CD8-positive, alpha-beta memory T cell (primary cell): ENCODE results near the gene PRKAG2. TPM values are rescaled to one million over a fixed set of nuclear protein-coding genes. Genes with fewer than 3 reads are reported as not detected.

ENCODE experiments used
- CTCF ChIA-PET: fragments of 350-600 bp; sonication (Branson Sonifier 250); formaldehyde crosslinking; loops from one replicate; lab custom pipeline; 2021; ENCODE audit warnings: antibody characterized with exemption; lab: Charles Lee
- POLR2A ChIA-PET: fragments of 350-600 bp; sonication (Branson Sonifier 250); formaldehyde crosslinking; loops from one replicate; lab custom pipeline; 2021; ENCODE audit warnings: antibody characterized with exemption; lab: Charles Lee
- DNase-seq, 5 donors: peaks; one replicate each; pipeline versions ENCODE4 v3.0.0 to v3.0.0-alpha.2; 2020 to 2022; ENCODE audit warnings: mixed read lengths in 1 of 5
- H3K27ac ChIP-seq: one replicate; pipeline ENCODE4 v1.7.0; 2013; ENCODE audit warnings: low read depth, mild to moderate bottlenecking, low read length, moderate library complexity
- H3K27me3 ChIP-seq: 2 replicates; pipeline ENCODE4 v1.7.0; 2013; ENCODE audit warnings: low read length, mild to moderate bottlenecking; ENCODE audit not compliant: insufficient read depth, poor library complexity, severe bottlenecking
- H3K36me3 ChIP-seq: 2 replicates; pipeline ENCODE4 v1.7.0; 2013; ENCODE audit warnings: mild to moderate bottlenecking, low read length, moderate library complexity; ENCODE audit not compliant: insufficient read depth
- H3K4me1 ChIP-seq: 2 replicates; pipeline ENCODE4 v1.7.0; 2013; ENCODE audit warnings: mild to moderate bottlenecking, low read length, moderate library complexity; ENCODE audit not compliant: insufficient read depth
- H3K4me3 ChIP-seq: 2 replicates; pipeline ENCODE4 v1.7.0; 2013; ENCODE audit warnings: mild to moderate bottlenecking, low read length
- H3K9me3 ChIP-seq: 2 replicates; pipeline ENCODE4 v1.7.0; 2013; ENCODE audit warnings: mild to moderate bottlenecking, low read length
- H3K27ac Mint-ChIP-seq, 8 donors: one replicate each; pipeline ENCODE4 v1.8.0; 2020 to 2021; ENCODE audit warnings: mixed read lengths in 8 of 8, mild to moderate bottlenecking in 6 of 8, inconsistent platforms in 3 of 8, moderate library complexity in 3 of 8
- H3K27me3 Mint-ChIP-seq, 2 donors: one replicate each; pipeline ENCODE4 v1.8.0; 2020 to 2021; ENCODE audit warnings: mixed read lengths in 2 of 2, mild to moderate bottlenecking in 1 of 2, moderate library complexity in 1 of 2
- H3K36me3 Mint-ChIP-seq, 3 donors: one replicate each; pipeline ENCODE4 v1.8.0; 2020 to 2021; ENCODE audit warnings: mixed read lengths in 3 of 3, inconsistent platforms in 1 of 3, mild to moderate bottlenecking in 1 of 3
- H3K4me1 Mint-ChIP-seq, 3 donors: one replicate each; pipeline ENCODE4 v1.8.0; 2020 to 2021; ENCODE audit warnings: mixed read lengths in 3 of 3, inconsistent platforms in 1 of 3, mild to moderate bottlenecking in 1 of 3
- H3K4me3 Mint-ChIP-seq, 7 donors: one replicate each; pipeline ENCODE4 v1.8.0; 2020 to 2021; ENCODE audit warnings: mixed read lengths in 7 of 7, mild to moderate bottlenecking in 6 of 7, moderate library complexity in 4 of 7, inconsistent platforms in 2 of 7
- H3K9me3 Mint-ChIP-seq, 5 donors: one replicate each; pipeline ENCODE4 v1.8.0; 2020 to 2022; ENCODE audit warnings: mixed read lengths in 5 of 5, mild to moderate bottlenecking in 3 of 5, moderate library complexity in 2 of 5, inconsistent platforms in 1 of 5
- polyA plus RNA-seq: library from polyadenylated mRNA; unstranded; fragments of 300-500 nt; fragmentation: Illumina TruSeq; gene quantifications from one replicate; pipeline ENCODE4 v1.2.3, GENCODE V29; 2021
- total RNA-seq, 2 experiments: library from RNA; stranded (reverse); gene quantifications; one replicate each; pipeline ENCODE4 v1.2.3, GENCODE V29; 2021

PRKAG2 gene
- total and polyA plus RNA-seq, 3 experiments from 2014 or later: 23.1 to 31.4 (median 27.2) TPM

- Histone ChIP-seq H3K36me3 (no peaks in the 10 kb centered on the region), H3K9me3 (no peaks in the 10 kb centered on the region), H3K4me3 (no peak overlapping the region), H3K4me1 (peaks cover 44% of the 10 kb centered on the region), H3K27me3 (no peaks in the 10 kb centered on the region), H3K27ac (no peak overlapping the region)
- no peak for DNase-seq
- CTCF ChIA-PET: interaction anchor here (0.7 to 1.5 kb wide), 2 partner anchors 22 to 140 kb away, joined by 3 to 5 read pairs; no protein-coding TSS in a partner anchor
- H3K27me3 Mint-ChIP-seq: no peaks in the 10 kb centered on the region
- H3K4me1 Mint-ChIP-seq: peaks cover 67 to 95% (median 94%) of the 10 kb centered on the region in 3 donors
- H3K27ac Mint-ChIP-seq: no peak overlapping the region
- POLR2A ChIA-PET: interaction anchor here (0.6 kb wide), 1 partner anchor 522 kb away, joined by 4 read pairs; no protein-coding TSS in a partner anchor
- peaks cover 0 to 2% (median 0%) of the 10 kb centered on the region in 3 donors for H3K36me3 Mint-ChIP-seq
- no peak overlapping the region for H3K4me3 Mint-ChIP-seq
- H3K9me3 Mint-ChIP-seq: no peaks in the 10 kb centered on the region
These were observed 367.9 kb downstream of the PRKAG2 start for GRCh38 chr7:151508991-151509390.

GRCh38 chr7:151507806-151508205 lies 369.1 kb downstream of the PRKAG2 start:
- H3K9me3 ChIP-seq: no peaks in the 10 kb centered on the region
- H3K4me3 ChIP-seq: no peak overlapping the region
- no peaks in the 10 kb centered on the region for H3K36me3 ChIP-seq
- H3K27ac ChIP-seq: no peak overlapping the region
- ChIA-PET CTCF (no interaction called here), POLR2A (interaction anchor here (0.7 to 0.9 kb wide), 2 partner anchors 9 to 35 kb away, joined by 5 read pairs; no protein-coding TSS in a partner anchor)
- Mint-ChIP-seq H3K4me3 (no peak overlapping the region), H3K27ac (no peak overlapping the region), H3K4me1 (peaks cover 67 to 94% (median 91%) of the 10 kb centered on the region in 3 donors), H3K36me3 (peaks cover 0 to 2% (median 0%) of the 10 kb centered on the region in 3 donors), H3K9me3 (no peaks in the 10 kb centered on the region), H3K27me3 (no peaks in the 10 kb centered on the region)
- peaks cover 37% of the 10 kb centered on the region for H3K4me1 ChIP-seq
- DNase-seq: no peak
- H3K27me3 ChIP-seq: no peaks in the 10 kb centered on the region

GRCh38 chr7:151506901-151507382 lies 370.0 kb downstream of the PRKAG2 start:
- ChIA-PET CTCF (no interaction called here), POLR2A (no interaction called here)
- Mint-ChIP-seq H3K27ac (peak overlapping the region in 1 of 8 donors; percentile 23), H3K27me3 (no peaks in the 10 kb centered on the region), H3K36me3 (peaks cover 0 to 2% (median 0%) of the 10 kb centered on the region in 3 donors), H3K4me1 (peaks cover 65 to 92% (median 90%) of the 10 kb centered on the region in 3 donors), H3K4me3 (no peak overlapping the region), H3K9me3 (no peaks in the 10 kb centered on the region)
- Histone ChIP-seq H3K36me3 (no peaks in the 10 kb centered on the region), H3K9me3 (no peaks in the 10 kb centered on the region), H3K4me1 (peaks cover 32% of the 10 kb centered on the region), H3K4me3 (no peak overlapping the region), H3K27me3 (no peaks in the 10 kb centered on the region), H3K27ac (no peak overlapping the region)
- DNase-seq: no peak

Other genes with a start within 250 kb of the PRKAG2 start
- not detected for gene GALNTL5, start 79.3 kb upstream of the PRKAG2 start, total RNA-seq
- not detected for gene GALNTL5, start 79.3 kb upstream of the PRKAG2 start, polyA plus RNA-seq
- 10 to 100 TPM; 20.3 to 21.5 TPM for gene GALNT11, start 148.6 kb upstream of the PRKAG2 start, total RNA-seq
- gene GALNT11, start 148.6 kb upstream of the PRKAG2 start, polyA plus RNA-seq: 65.3 TPM